Activated CD8-positive, alpha-beta T cell treated with anti-CD3 and anti-CD28 coated beads, Interleukin-2, amount 10 ng/mL, durations not matched to agents 7 days and 5 days (primary cell): ENCODE measurements around the gene INO80D. TPM values are rescaled to one million over a fixed set of nuclear protein-coding genes. Genes with fewer than 3 reads are reported as not detected.
"Not testable (repeated sequence)": the region's sequence is repeated elsewhere in the genome, so short reads cannot be mapped to it uniquely, and the experiment has no call there.

Experiments
- ATAC-seq: fragments of 150-1000 bp; cut with Tn5 transposase; one replicate; pipeline ENCODE4 v1.10.0; 2021; ENCODE audit warnings: moderate library complexity
- CTCF ChIA-PET: fragments of 350-600 bp; sonication (Branson Sonifier 250); formaldehyde crosslinking; loops from one replicate; lab custom pipeline; 2021; ENCODE audit warnings: antibody characterized with exemption; lab: Charles Lee
- POLR2A ChIA-PET: fragments of 350-600 bp; sonication (Branson Sonifier 250); formaldehyde crosslinking; loops from one replicate; lab custom pipeline; 2021; ENCODE audit warnings: antibody characterized with exemption; lab: Charles Lee
- DNase-seq: peaks from one replicate; pipeline ENCODE4 v3.0.0-alpha.2; 2020
- H3K27ac Mint-ChIP-seq: one replicate; pipeline ENCODE4 v1.8.0; 2021; ENCODE audit warnings: mild to moderate bottlenecking, mixed read lengths
- H3K27me3 Mint-ChIP-seq: one replicate; pipeline ENCODE4 v1.8.0; 2021; ENCODE audit warnings: low read depth, mixed read lengths
- H3K36me3 Mint-ChIP-seq: one replicate; pipeline ENCODE4 v1.8.0; 2021; ENCODE audit warnings: low read depth, mixed read lengths
- H3K4me1 Mint-ChIP-seq: one replicate; pipeline ENCODE4 v1.8.0; 2021; ENCODE audit warnings: low read depth, mixed read lengths
- H3K4me3 Mint-ChIP-seq: one replicate; pipeline ENCODE4 v1.8.0; 2021; ENCODE audit warnings: mild to moderate bottlenecking, mixed read lengths
- H3K9me3 Mint-ChIP-seq: one replicate; pipeline ENCODE4 v1.8.0; 2022; ENCODE audit warnings: mixed read lengths; ENCODE audit not compliant: insufficient read depth
- total RNA-seq, 2 experiments: library from RNA; stranded (reverse); gene quantifications; one replicate each; pipeline ENCODE4 v1.2.3, GENCODE V29; 2021

INO80D gene
- total RNA-seq, 2 experiments from 2014 or later, result 24.4 to 24.6 TPM

GRCh38 chr2:206023183-206023582, 62.8 kb downstream of the INO80D start:
- no peak overlapping the region for H3K27ac Mint-ChIP-seq
- H3K27me3 Mint-ChIP-seq, result no peaks in the 10 kb centered on the region
- no peak overlapping the region for H3K4me3 Mint-ChIP-seq
- no peaks in the 10 kb centered on the region for H3K9me3 Mint-ChIP-seq
- CTCF ChIA-PET, result interaction anchor here (1.0 kb wide), 1 partner anchor 97 kb away, joined by 3 read pairs; no protein-coding TSS in a partner anchor
- H3K4me1 Mint-ChIP-seq, result no peaks in the 10 kb centered on the region
- DNase-seq (no peak), ATAC-seq (no peak)
- peaks cover 13% of the 10 kb centered on the region for H3K36me3 Mint-ChIP-seq
- POLR2A ChIA-PET, result no interaction called here

GRCh38 chr2:206020171-206020570, 65.8 kb downstream of the INO80D start:
- H3K9me3 Mint-ChIP-seq, result peaks cover 15% of the 10 kb centered on the region
- CTCF ChIA-PET, result no interaction called here
- ATAC-seq, result no peak
- H3K4me1 Mint-ChIP-seq, result no peaks in the 10 kb centered on the region
- POLR2A ChIA-PET, result no interaction called here
- no peak for DNase-seq
- no peak overlapping the region for H3K27ac Mint-ChIP-seq
- H3K27me3 Mint-ChIP-seq, result no peaks in the 10 kb centered on the region
- no peak overlapping the region for H3K4me3 Mint-ChIP-seq
- H3K36me3 Mint-ChIP-seq, result peaks cover 34% of the 10 kb centered on the region

DNA sequence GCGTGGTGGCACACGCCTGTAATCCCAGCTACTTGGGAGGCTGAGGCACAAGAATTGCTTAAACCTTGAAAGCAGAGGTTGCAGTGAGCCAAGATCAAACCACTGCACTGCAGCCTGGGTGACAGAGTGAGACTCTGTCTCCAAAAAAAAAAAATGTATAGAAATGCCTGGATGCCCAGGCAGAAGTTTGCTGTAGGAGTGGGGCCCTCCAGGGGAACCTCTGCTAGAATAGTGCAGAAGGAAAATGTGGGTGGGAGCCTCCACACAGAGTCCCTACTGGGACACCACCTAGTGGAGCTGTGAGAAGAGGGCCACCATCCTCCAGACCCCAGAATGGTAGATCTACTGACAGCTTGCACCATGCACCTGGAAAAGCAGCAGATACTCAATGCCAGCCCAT, 70.2 kb downstream of the INO80D start:
- ATAC-seq, H3K4me3 Mint-ChIP-seq, CTCF ChIA-PET, DNase-seq, POLR2A ChIA-PET, H3K27ac Mint-ChIP-seq, H3K4me1 Mint-ChIP-seq, H3K27me3 Mint-ChIP-seq: not testable (repeated sequence)
- Mint-ChIP-seq H3K36me3 (peaks cover 50% of the 10 kb centered on the region), H3K9me3 (peaks cover 22% of the 10 kb centered on the region)

GRCh38 chr2:206011795-206012194, 74.2 kb downstream of the INO80D start:
- ChIA-PET POLR2A (no interaction called here), CTCF (no interaction called here)
- Mint-ChIP-seq H3K4me3 (no peak overlapping the region), H3K27ac (peak overlapping the region; percentile 2), H3K27me3 (no peaks in the 10 kb centered on the region), H3K4me1 (no peaks in the 10 kb centered on the region), H3K36me3 (peaks cover 47% of the 10 kb centered on the region), H3K9me3 (peaks cover 21% of the 10 kb centered on the region)
- no peak for ATAC-seq
- DNase-seq, result no peak

DNA sequence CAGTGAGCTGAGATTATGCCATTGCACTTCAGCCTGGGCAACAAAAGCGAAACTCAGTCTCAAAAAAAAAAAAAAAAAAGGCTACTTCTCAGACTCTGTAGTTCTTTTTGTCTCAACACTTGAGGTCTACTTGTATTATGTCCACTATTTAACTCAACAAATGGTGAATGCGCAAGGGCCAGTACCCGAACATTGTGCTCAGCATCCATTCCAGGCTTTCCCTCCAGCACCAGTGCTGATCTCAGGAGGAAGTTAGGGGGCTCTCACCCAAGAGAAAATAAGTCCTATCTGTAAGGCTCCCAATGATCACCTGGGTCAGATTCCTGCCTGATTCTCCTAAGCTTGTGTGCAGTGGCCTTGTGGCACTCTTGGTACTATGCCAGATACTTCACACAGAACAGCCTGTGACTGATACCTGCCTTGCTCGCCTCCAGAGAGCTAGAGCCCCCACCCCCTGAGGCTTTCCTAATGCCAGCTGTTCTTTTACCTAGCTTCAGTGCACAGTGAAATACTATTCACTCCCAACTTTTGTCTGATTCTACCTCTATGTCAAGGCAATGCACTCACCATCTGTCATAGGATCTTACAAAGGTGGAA, 74.9 kb downstream of the INO80D start:
- H3K4me1 Mint-ChIP-seq, result no peaks in the 10 kb centered on the region
- no peaks in the 10 kb centered on the region for H3K27me3 Mint-ChIP-seq
- DNase-seq (no peak), ATAC-seq (no peak)
- no peak overlapping the region for H3K4me3 Mint-ChIP-seq
- no peak overlapping the region for H3K27ac Mint-ChIP-seq
- POLR2A ChIA-PET, result no interaction called here
- H3K9me3 Mint-ChIP-seq, result peaks cover 14% of the 10 kb centered on the region
- H3K36me3 Mint-ChIP-seq, result peaks cover 40% of the 10 kb centered on the region
- CTCF ChIA-PET, result no interaction called here

GRCh38 chr2:206004004-206004693, 81.8 kb downstream of the INO80D start:
- ChIA-PET CTCF (interaction anchor here (1.0 to 1.5 kb wide), 2 partner anchors 10 to 79 kb away, joined by 3 to 5 read pairs; no protein-coding TSS in a partner anchor), POLR2A (no interaction called here)
- no peaks in the 10 kb centered on the region for H3K9me3 Mint-ChIP-seq
- no peaks in the 10 kb centered on the region for H3K27me3 Mint-ChIP-seq
- no peak overlapping the region for H3K4me3 Mint-ChIP-seq
- no peaks in the 10 kb centered on the region for H3K4me1 Mint-ChIP-seq
- no peak overlapping the region for H3K27ac Mint-ChIP-seq
- H3K36me3 Mint-ChIP-seq, result peaks cover 36% of the 10 kb centered on the region
- ATAC-seq, result no peak
- no peak for DNase-seq

DNA sequence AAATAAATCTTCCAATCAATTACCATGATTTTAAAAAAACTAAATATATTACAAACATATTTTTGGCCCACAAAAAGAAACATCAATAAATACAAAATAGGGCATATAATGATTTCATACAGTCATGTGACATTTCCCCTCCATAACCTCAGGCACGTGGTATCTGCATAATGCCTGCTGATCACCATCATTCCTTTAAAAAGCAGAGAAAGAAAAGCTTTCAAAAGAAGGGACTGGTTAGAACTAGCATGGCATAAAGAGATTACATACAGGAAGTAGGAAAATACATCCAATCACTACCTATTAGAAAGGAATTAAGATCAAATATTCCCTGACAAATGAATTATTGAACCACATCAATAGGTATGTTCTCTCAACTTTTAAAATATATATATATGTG, 83.5 kb downstream of the INO80D start:
- ATAC-seq (no peak), DNase-seq (no peak)
- Mint-ChIP-seq H3K4me3 (no peak overlapping the region), H3K27me3 (no peaks in the 10 kb centered on the region), H3K36me3 (peaks cover 42% of the 10 kb centered on the region), H3K4me1 (peaks cover 4% of the 10 kb centered on the region), H3K9me3 (no peaks in the 10 kb centered on the region), H3K27ac (no peak overlapping the region)
- ChIA-PET CTCF (no interaction called here), POLR2A (no interaction called here)

GRCh38 chr2:206001912-206002311, 84.1 kb downstream of the INO80D start:
- Mint-ChIP-seq H3K9me3 (no peaks in the 10 kb centered on the region), H3K27me3 (no peaks in the 10 kb centered on the region), H3K4me1 (peaks cover 4% of the 10 kb centered on the region), H3K27ac (no peak overlapping the region), H3K4me3 (no peak overlapping the region), H3K36me3 (peaks cover 36% of the 10 kb centered on the region)
- ATAC-seq, result no peak
- ChIA-PET POLR2A (no interaction called here), CTCF (interaction anchor here (0.7 kb wide), 1 partner anchor 54 kb away, joined by 3 read pairs; no protein-coding TSS in a partner anchor)
- DNase-seq, result no peak

DNA sequence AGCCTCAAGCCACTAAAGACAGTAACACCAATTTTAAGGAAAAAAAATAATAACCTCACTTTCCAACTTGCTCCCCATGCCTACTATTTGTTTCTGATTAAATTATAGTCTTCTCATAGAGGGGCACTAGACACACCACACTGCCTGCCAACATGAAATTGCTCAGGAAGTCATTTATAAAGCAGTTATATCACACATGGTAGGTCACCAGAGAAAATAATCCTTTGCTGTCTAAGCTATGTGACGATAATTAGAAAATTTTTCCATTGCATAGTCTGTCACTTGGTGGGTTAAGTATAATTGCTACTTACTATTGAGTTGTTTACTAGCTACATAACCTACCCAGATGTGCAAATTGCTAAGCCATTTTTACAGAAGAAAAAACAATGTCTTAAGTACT, 85.2 kb downstream of the INO80D start:
- peaks cover 37% of the 10 kb centered on the region for H3K36me3 Mint-ChIP-seq
- CTCF ChIA-PET, result interaction anchor here (0.9 kb wide), 1 partner anchor 18 kb away, joined by 3 read pairs; no protein-coding TSS in a partner anchor

DNA sequence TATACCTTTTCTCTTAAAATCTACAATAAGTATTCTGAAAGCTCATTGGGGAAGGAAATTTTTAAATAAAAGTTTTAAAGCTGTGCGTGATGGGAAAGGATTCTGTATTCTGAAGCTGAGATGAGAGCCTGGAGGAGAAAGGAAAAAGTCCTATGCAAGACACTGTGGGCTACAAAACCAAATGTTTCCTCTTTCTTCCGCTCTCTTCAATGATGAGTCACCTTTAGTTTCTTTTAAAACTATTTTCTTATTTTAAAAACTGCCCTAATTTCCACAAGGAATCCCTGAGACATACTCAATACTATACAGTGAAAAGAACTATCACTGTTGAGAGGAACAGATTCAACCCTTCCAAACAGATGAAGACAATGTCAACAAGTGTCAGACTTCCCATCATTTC, 87.4 kb downstream of the INO80D start:
- DNase-seq (no peak), ATAC-seq (no peak)
- Mint-ChIP-seq H3K27me3 (no peaks in the 10 kb centered on the region), H3K9me3 (no peaks in the 10 kb centered on the region), H3K4me3 (no peak overlapping the region), H3K27ac (no peak overlapping the region), H3K36me3 (peaks cover 19% of the 10 kb centered on the region), H3K4me1 (peaks cover 4% of the 10 kb centered on the region)
- CTCF ChIA-PET, result no interaction called here
- POLR2A ChIA-PET, result no interaction called here

More for the DNA sequence above, 85.2 kb downstream of the INO80D start:
- POLR2A ChIA-PET, result no interaction called here
- H3K27me3 Mint-ChIP-seq, result no peaks in the 10 kb centered on the region
- DNase-seq (no peak), ATAC-seq (no peak)
- peaks cover 4% of the 10 kb centered on the region for H3K4me1 Mint-ChIP-seq
- no peak overlapping the region for H3K4me3 Mint-ChIP-seq
- no peak overlapping the region for H3K27ac Mint-ChIP-seq
- H3K9me3 Mint-ChIP-seq, result no peaks in the 10 kb centered on the region

- peaks cover 4% of the 10 kb centered on the region for H3K4me1 Mint-ChIP-seq
- no peak overlapping the region for H3K27ac Mint-ChIP-seq
- H3K36me3 Mint-ChIP-seq, result peaks cover 20% of the 10 kb centered on the region
- H3K9me3 Mint-ChIP-seq, result no peaks in the 10 kb centered on the region
- ChIA-PET CTCF (interaction anchor here (0.6 kb wide), 1 partner anchor 38 kb away, joined by 3 read pairs; no protein-coding TSS in a partner anchor), POLR2A (no interaction called here)
- H3K27me3 Mint-ChIP-seq, result no peaks in the 10 kb centered on the region
- no peak overlapping the region for H3K4me3 Mint-ChIP-seq
- DNase-seq, result no peak
- ATAC-seq, result no peak
Measured at GRCh38 chr2:205996161-205996560, 89.8 kb downstream of the INO80D start.

DNA sequence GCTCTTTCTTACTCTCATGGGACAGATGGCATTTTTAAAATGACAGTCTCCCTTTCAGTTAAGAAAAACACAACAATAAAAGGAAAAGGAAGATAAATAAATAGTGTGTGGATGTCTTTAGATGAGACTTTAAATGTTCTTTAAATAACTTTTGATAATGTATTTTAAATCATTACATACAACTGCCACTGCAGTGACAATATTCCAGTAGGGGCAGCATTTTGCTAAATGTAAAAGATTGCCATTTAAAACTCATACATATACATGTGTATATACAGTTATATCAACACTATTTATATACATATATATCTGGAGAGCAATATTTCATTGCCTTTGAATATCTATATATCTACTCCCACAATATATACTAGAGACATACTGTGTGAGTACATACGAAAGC, 90.7 kb downstream of the INO80D start:
- Mint-ChIP-seq H3K9me3 (no peaks in the 10 kb centered on the region), H3K4me1 (peaks cover 4% of the 10 kb centered on the region), H3K27ac (no peak overlapping the region), H3K27me3 (no peaks in the 10 kb centered on the region), H3K4me3 (no peak overlapping the region), H3K36me3 (peaks cover 20% of the 10 kb centered on the region)
- ChIA-PET CTCF (interaction anchor here (0.6 to 1.5 kb wide), 2 partner anchors 9 to 37 kb away, joined by 3 to 5 read pairs; no protein-coding TSS in a partner anchor), POLR2A (no interaction called here)
- ATAC-seq (no peak), DNase-seq (no peak)
